Osteocyte (in vitro differentiated cells): Measurements from ENCODE around the gene MYH4. TPM values are rescaled to one million over a fixed set of nuclear protein-coding genes. Genes with fewer than 3 reads are reported as not detected.

Experiments used
- DNase-seq: peaks from one replicate; pipeline ENCODE4 v3.0.0; 2021; ENCODE audit warnings: mixed read lengths; ENCODE audit not compliant: unreplicated experiment; ENCODE audit errors: extremely low spot score
- H3K27ac Mint-ChIP-seq: one replicate; pipeline ENCODE4 v1.8.0; 2021; ENCODE audit warnings: mild to moderate bottlenecking, mixed read lengths; ENCODE audit not compliant: unreplicated experiment
- H3K27me3 Mint-ChIP-seq: one replicate; pipeline ENCODE4 v1.8.0; 2021; ENCODE audit warnings: mixed read lengths; ENCODE audit not compliant: unreplicated experiment
- H3K36me3 Mint-ChIP-seq: one replicate; pipeline ENCODE4 v1.8.0; 2021; ENCODE audit warnings: mixed read lengths; ENCODE audit not compliant: unreplicated experiment
- H3K4me1 Mint-ChIP-seq: one replicate; pipeline ENCODE4 v1.8.0; 2021; ENCODE audit warnings: mixed read lengths; ENCODE audit not compliant: unreplicated experiment
- H3K4me3 Mint-ChIP-seq: one replicate; pipeline ENCODE4 v1.8.0; 2021; ENCODE audit warnings: mild to moderate bottlenecking, moderate library complexity, mixed read lengths; ENCODE audit not compliant: unreplicated experiment
- H3K9me3 Mint-ChIP-seq: one replicate; pipeline ENCODE4 v1.8.0; 2021; ENCODE audit warnings: mixed read lengths; ENCODE audit not compliant: unreplicated experiment
- CTCF ChIP-seq: fragments of 200-600 bp; sonication (generic); IDR thresholded peaks from 2 replicates; pipeline ENCODE4 v1.5.0; 2021; ENCODE audit warnings: antibody characterized with exemption, mild to moderate bottlenecking, moderate library complexity
- total RNA-seq: library from RNA; stranded (reverse); gene quantifications from 2 replicates; pipeline ENCODE4 v1.2.1, GENCODE V29; 2021

Gene MYH4
- total RNA-seq, 1 donor from 2014 or later = not detected

DNA sequence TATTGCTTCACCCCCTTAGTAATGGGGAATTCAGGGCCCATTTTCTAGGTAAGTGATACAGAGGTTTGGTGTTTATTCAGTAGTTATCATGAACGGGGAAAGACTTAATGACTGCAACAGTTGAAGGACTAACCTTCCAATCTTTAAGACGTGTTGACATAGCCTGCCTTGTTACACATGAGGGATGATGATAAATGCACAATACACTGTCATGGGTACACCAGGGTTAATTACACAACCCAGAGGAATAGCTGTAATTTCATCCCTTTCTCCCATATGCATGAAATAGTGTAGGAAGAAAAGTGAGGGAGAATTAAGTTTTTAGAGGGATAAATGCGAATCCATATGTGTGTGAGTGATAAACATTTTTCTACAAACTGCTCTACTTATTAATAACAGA is 10.7 kb downstream of the MYH4 start:
- Mint-ChIP-seq H3K27me3 (no peaks in the 10 kb centered on the region), H3K4me1 (no peaks in the 10 kb centered on the region), H3K4me3 (no peak overlapping the region), H3K36me3 (no peaks in the 10 kb centered on the region), H3K9me3 (no peaks in the 10 kb centered on the region), H3K27ac (no peak overlapping the region)
- DNase-seq = no peak
- TF ChIP-seq CTCF = no peak

DNA sequence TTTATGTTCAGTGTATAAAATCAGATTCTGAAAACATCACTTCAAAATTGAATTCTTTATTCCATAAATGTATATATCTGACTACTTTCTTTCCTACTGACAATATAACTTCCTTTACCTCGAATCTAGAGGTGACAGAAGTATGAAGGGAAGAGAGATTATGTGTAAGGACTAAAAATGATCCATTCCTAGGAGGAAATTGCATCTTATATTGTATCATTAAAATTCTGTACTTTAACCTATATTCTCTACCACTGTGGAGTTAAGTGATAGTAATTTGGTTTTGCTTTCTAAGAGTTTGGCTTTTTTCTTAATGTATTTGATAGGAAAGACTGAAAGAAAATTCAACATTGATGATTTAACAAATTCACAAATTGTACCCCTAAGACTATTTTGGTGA is 11.4 kb downstream of the MYH4 start:
- Mint-ChIP-seq H3K36me3 (no peaks in the 10 kb centered on the region), H3K27ac (no peak overlapping the region), H3K4me1 (no peaks in the 10 kb centered on the region), H3K9me3 (no peaks in the 10 kb centered on the region), H3K27me3 (no peaks in the 10 kb centered on the region), H3K4me3 (no peak overlapping the region)
- no peak for TF ChIP-seq CTCF
- DNase-seq = no peak

DNA sequence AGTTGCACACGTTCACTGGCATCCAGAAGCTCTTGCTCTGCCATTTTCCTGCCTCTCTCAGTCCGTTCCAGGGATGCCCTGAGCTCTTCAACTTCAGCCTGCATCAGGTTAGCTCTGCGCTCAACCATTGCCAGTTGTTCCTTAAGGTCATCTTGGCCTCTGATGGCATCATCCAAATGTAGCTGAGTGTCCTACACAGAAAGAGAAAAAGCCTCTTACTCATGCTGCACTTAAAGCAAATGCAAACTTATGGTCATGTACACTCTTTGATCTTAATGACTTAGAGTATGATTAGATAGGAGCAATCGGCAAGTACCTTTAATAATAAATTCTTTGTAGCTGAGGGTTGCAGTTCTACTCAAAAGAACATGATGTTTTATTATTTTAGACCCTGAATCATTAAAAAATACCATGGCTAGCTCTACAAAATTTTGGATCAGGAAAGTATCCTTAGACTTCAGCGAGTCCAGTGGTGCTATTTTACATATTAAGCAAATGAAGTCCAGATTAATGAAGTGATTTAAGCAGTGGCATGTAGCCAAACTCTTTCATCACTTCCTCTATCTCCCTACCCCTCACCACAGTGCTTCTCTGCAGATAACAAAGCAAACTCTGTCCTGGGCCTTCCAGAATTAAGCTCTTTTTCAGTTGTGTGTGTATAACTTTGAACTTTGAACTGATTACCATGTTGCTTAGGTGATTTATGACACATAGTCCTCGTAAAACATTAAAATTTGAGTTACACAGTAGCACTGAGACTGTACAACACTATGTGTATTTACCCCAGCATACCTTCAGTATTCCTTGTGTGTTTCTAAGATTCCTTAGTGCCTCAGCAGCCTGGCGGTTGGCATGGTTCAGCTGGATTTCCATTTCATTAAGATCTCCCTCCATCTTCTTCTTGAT is 22.1 kb downstream of the MYH4 start:
- no peak overlapping the region for H3K4me3 Mint-ChIP-seq
- no peaks in the 10 kb centered on the region for H3K4me1 Mint-ChIP-seq
- H3K36me3 Mint-ChIP-seq = no peaks in the 10 kb centered on the region
- no peak for DNase-seq
- H3K9me3 Mint-ChIP-seq = peaks cover 5% of the 10 kb centered on the region
- no peak overlapping the region for H3K27ac Mint-ChIP-seq
- no peak for TF ChIP-seq CTCF
- H3K27me3 Mint-ChIP-seq = no peaks in the 10 kb centered on the region

DNA sequence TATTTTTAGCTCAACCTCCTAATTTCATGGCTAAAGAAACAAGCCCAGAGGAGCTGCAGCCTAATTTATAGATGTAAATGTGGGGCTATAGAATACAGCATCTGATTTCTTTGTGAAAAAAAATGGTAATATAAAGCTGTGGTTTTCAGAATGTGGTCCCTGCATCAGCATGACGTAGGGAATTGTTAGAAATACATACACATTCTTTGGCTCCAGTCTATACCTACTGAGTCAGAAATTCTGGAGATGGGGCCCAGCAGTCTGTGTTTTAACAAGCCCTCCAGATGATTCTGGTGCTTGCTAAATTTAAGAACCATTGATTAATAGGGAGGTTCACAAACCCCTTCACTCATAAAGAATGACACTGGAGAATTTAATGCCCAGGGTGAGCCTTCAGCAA is 29.5 kb downstream of the MYH4 start:
- DNase-seq = no peak
- TF ChIP-seq CTCF = no peak
- Mint-ChIP-seq H3K4me1 (no peaks in the 10 kb centered on the region), H3K4me3 (no peak overlapping the region), H3K27me3 (no peaks in the 10 kb centered on the region), H3K27ac (no peak overlapping the region), H3K36me3 (no peaks in the 10 kb centered on the region), H3K9me3 (no peaks in the 10 kb centered on the region)

DNA sequence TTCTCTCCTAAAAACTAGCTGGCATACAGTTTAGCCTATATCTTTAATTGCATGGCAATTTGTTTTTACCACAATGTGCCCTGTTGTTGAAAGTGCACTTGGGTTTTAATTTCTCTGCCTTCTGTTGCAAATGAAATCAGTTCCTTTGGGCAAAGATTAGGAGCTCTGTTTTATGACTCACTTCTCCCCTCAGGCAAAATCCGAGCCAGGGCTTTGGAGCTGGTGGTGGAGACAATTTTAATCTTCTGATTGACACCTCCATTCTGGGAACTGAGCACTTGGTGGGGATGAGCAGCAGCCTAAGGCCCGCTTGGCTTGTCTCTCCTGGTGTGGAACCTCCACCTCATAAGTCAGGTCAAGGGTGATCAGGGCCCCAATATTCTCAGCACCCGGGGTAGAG is 34.3 kb downstream of the MYH4 start:
- no peaks in the 10 kb centered on the region for H3K27me3 Mint-ChIP-seq
- no peaks in the 10 kb centered on the region for H3K36me3 Mint-ChIP-seq
- no peak for TF ChIP-seq CTCF
- H3K4me1 Mint-ChIP-seq = no peaks in the 10 kb centered on the region
- H3K4me3 Mint-ChIP-seq = no peak overlapping the region
- no peaks in the 10 kb centered on the region for H3K9me3 Mint-ChIP-seq
- no peak overlapping the region for H3K27ac Mint-ChIP-seq
- DNase-seq = no peak
